H9 (cell line): ENCODE data around the gene FETUB. TPM values are rescaled to one million over a fixed set of nuclear protein-coding genes. Genes with fewer than 3 reads are reported as not detected.

Experiments
- DNase-seq: peaks from one replicate; pipeline ENCODE4 v3.0.0-alpha.2; 2017
- H2AFZ ChIP-seq: one replicate; pipeline ENCODE4 v1.6.1; 2013; ENCODE audit warnings: mild to moderate bottlenecking, low read length, control low read depth, moderate library complexity
- H2AK5ac ChIP-seq: 2 replicates; pipeline ENCODE4 v1.6.1; 2013; ENCODE audit warnings: low read length, control low read depth, mixed read lengths; ENCODE audit not compliant: insufficient read length
- H2BK120ac ChIP-seq: one replicate; pipeline ENCODE4 v1.6.1; 2013; ENCODE audit warnings: low read depth, mild to moderate bottlenecking, low read length, control low read depth, inconsistent platforms; ENCODE audit not compliant: poor library complexity, severe bottlenecking
- H2BK12ac ChIP-seq: 2 replicates; pipeline ENCODE4 v1.6.1; 2013; ENCODE audit warnings: low read length, control low read depth, mixed read lengths, low read depth; ENCODE audit not compliant: insufficient read length
- H2BK15ac ChIP-seq: 2 replicates; pipeline ENCODE4 v1.6.1; 2013; ENCODE audit warnings: low read depth, low read length, control low read depth
- H2BK20ac ChIP-seq: one replicate; pipeline ENCODE4 v1.6.1; 2013; ENCODE audit warnings: low read depth, mild to moderate bottlenecking, low read length, control low read depth, inconsistent platforms; ENCODE audit not compliant: poor library complexity, severe bottlenecking
- H2BK5ac ChIP-seq: 2 replicates; pipeline ENCODE4 v1.6.1; 2013; ENCODE audit warnings: low read length, control low read depth, mixed read lengths; ENCODE audit not compliant: insufficient read length
- H3K14ac ChIP-seq: 2 replicates; pipeline ENCODE4 v1.6.1; 2013; ENCODE audit warnings: low read length, control low read depth; ENCODE audit not compliant: insufficient read depth
- H3K18ac ChIP-seq: 2 replicates; pipeline ENCODE4 v1.6.1; 2013; ENCODE audit warnings: low read depth, mild to moderate bottlenecking, mixed read lengths, low read length, control low read depth; ENCODE audit not compliant: insufficient read length
- H3K23ac ChIP-seq: 2 replicates; pipeline ENCODE4 v1.6.1; 2013; ENCODE audit warnings: low read length, control low read depth, mixed read lengths, low read depth; ENCODE audit not compliant: insufficient read length
- H3K23me2 ChIP-seq: 2 replicates; pipeline ENCODE4 v1.6.1; 2013; ENCODE audit warnings: low read depth, mild to moderate bottlenecking, mixed read lengths, low read length, control low read depth; ENCODE audit not compliant: insufficient read length, poor library complexity, severe bottlenecking
- H3K27ac ChIP-seq: 2 replicates; pipeline ENCODE4 v1.5.1; 2013; ENCODE audit warnings: low read length, control low read depth, mixed read lengths, low read depth; ENCODE audit not compliant: insufficient read length
- H3K27me3 ChIP-seq: 2 replicates; pipeline ENCODE4 v1.6.1; 2013; ENCODE audit warnings: low read length, control low read depth, inconsistent platforms; ENCODE audit not compliant: insufficient read depth
- H3K4ac ChIP-seq: 2 replicates; pipeline ENCODE4 v1.6.1; 2013; ENCODE audit warnings: low read depth, mild to moderate bottlenecking, control low read depth, inconsistent platforms, low read length, moderate library complexity
- H3K4me1 ChIP-seq: 2 replicates; pipeline ENCODE4 v1.6.1; 2013; ENCODE audit warnings: low read length, control low read depth, inconsistent platforms; ENCODE audit not compliant: insufficient read depth
- H3K4me2 ChIP-seq: 2 replicates; pipeline ENCODE4 v1.6.1; 2013; ENCODE audit warnings: low read length, control low read depth, mixed read lengths; ENCODE audit not compliant: insufficient read length, insufficient read depth
- H3K56ac ChIP-seq: 2 replicates; pipeline ENCODE4 v1.6.1; 2013; ENCODE audit warnings: low read depth, mild to moderate bottlenecking, mixed read lengths, low read length, control low read depth; ENCODE audit not compliant: insufficient read length
- H3K79me1 ChIP-seq: 2 replicates; pipeline ENCODE4 v1.6.1; 2013; ENCODE audit warnings: low read depth, mild to moderate bottlenecking, moderate library complexity, low read length, control low read depth, inconsistent platforms; ENCODE audit not compliant: insufficient read depth, poor library complexity, severe bottlenecking
- H3K79me2 ChIP-seq: 2 replicates; pipeline ENCODE4 v1.6.1; 2013; ENCODE audit warnings: low read length, control low read depth, inconsistent platforms; ENCODE audit not compliant: insufficient read depth
- H3K9ac ChIP-seq: 2 replicates; pipeline ENCODE4 v1.6.1; 2013; ENCODE audit warnings: low read length, control low read depth, mixed read lengths; ENCODE audit not compliant: insufficient read length; ENCODE audit errors: extremely low read depth
- H3K9me3 ChIP-seq: one replicate; pipeline ENCODE4 v1.6.1; 2013; ENCODE audit warnings: low read depth, low read length, inconsistent platforms; ENCODE audit not compliant: control insufficient read depth
- H3T11ph ChIP-seq: one replicate; pipeline ENCODE4 v1.6.1; 2013; ENCODE audit warnings: mild to moderate bottlenecking, low read length, control low read depth, inconsistent platforms
- H4K20me1 ChIP-seq: one replicate; pipeline ENCODE4 v1.6.1; 2013; ENCODE audit not compliant: control insufficient read depth, insufficient read length, insufficient read depth
- H4K5ac ChIP-seq: 2 replicates; pipeline ENCODE4 v1.6.1; 2013; ENCODE audit warnings: low read depth, mild to moderate bottlenecking, mixed read lengths, low read length, control low read depth; ENCODE audit not compliant: insufficient read length
- H4K8ac ChIP-seq: replicated peaks from 2 replicates; pipeline ENCODE4 v1.6.1; 2013; ENCODE audit warnings: low read length, control low read depth, mixed read lengths, low read depth; ENCODE audit not compliant: insufficient read length
- H4K91ac ChIP-seq: 2 replicates; pipeline ENCODE4 v1.6.1; 2013; ENCODE audit warnings: low read depth, mild to moderate bottlenecking, moderate library complexity, mixed read lengths, low read length, control low read depth; ENCODE audit not compliant: insufficient read length
- H3K27ac Mint-ChIP-seq, 3 experiments: 2 replicates in 2 of 3; 3 replicates in 1 of 3; pipeline ENCODE4 v1.8.0; 2020 to 2021; ENCODE audit warnings: mixed read lengths in 3 of 3, mild to moderate bottlenecking in 1 of 3, moderate library complexity in 1 of 3
- H3K27me3 Mint-ChIP-seq: 2 replicates; pipeline ENCODE4 v1.8.0; 2021; ENCODE audit warnings: low read depth, mild to moderate bottlenecking, moderate library complexity, mixed read lengths
- H3K36me3 Mint-ChIP-seq, 3 experiments: 2 replicates in 2 of 3; 3 replicates in 1 of 3; pipeline ENCODE4 v1.8.0; 2020 to 2021; ENCODE audit warnings: low read depth in 3 of 3, mixed read lengths in 3 of 3; ENCODE audit not compliant: insufficient read depth in 1 of 3
- H3K4me1 Mint-ChIP-seq, 2 experiments: 2 replicates each; pipeline ENCODE4 v1.8.0; 2020; ENCODE audit warnings: mixed read lengths in 2 of 2
- H3K4me3 Mint-ChIP-seq, 2 experiments: 2 replicates in 1 of 2; 3 replicates in 1 of 2; pipeline ENCODE4 v1.8.0; 2020 to 2021; ENCODE audit warnings: mild to moderate bottlenecking in 2 of 2, mixed read lengths in 2 of 2, moderate library complexity in 1 of 2
- H3K9me3 Mint-ChIP-seq, 2 experiments: 2 replicates in 1 of 2; 3 replicates in 1 of 2; pipeline ENCODE4 v1.8.0; 2020; ENCODE audit warnings: mild to moderate bottlenecking in 2 of 2, mixed read lengths in 2 of 2, moderate library complexity in 1 of 2
- WGBS: extraction: QIAGEN DNeasy Blood & Tissue Kit; methylation state at CpG from one replicate; pipeline ENCODE4 v1.1.7; 2013; ENCODE audit warnings: missing lambda C conversion rate, low lambda C conversion rate, mixed read lengths; ENCODE audit not compliant: insufficient read length; ENCODE audit errors: extremely low coverage; 5-methylcytosine and 5-hydroxymethylcytosine counted together
- total RNA-seq: library from RNA; stranded (reverse); gene quantifications from 2 replicates; pipeline ENCODE4 v1.2.1, GENCODE V29; 2021
- TF ChIP-seq, protein P1 (sequence below): fragments of 200-600 bp; sonication (generic); conservative IDR thresholded peaks from 3 replicates; pipeline ENCODE4 v1.8.0; 2021; ENCODE audit warnings: antibody characterized with exemption, mild to moderate bottlenecking

The FETUB gene
- total RNA-seq, 1 experiment from 2014 or later: not detected

DNA sequence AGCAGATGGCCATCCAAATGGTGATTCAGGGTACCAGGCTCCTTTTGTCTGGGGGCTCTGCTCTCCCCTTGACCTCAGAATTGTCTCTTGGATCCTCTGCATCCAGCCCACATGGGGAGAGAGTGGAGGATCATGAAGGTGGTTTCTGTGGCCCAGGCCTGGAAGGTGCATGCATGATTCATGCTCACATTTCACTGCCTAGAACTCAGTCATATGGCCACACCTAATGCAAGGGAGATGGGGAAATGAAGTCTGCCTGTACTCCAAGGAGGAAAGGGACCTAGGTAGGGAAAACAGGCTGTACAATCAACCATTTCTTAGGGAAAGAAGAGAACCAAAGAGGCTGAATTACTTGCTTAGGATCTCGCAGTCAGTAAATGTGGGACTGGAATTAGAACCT, 40.7 kb downstream of the FETUB start:
- peaks cover 5 to 12% (median 6%) of the 10 kb centered on the region in 3 experiments for H3K36me3 Mint-ChIP-seq
- Histone ChIP-seq H3K14ac (no peak overlapping the region), H3K9ac (no peak overlapping the region), H3K23me2 (no peaks in the 10 kb centered on the region), H3K23ac (no peak overlapping the region), H3K27me3 (no peaks in the 10 kb centered on the region), H3K4ac (no peak overlapping the region), H2BK20ac (no peak overlapping the region), H2BK120ac (no peak overlapping the region), H4K91ac (no peak overlapping the region), H2AK5ac (no peak overlapping the region), H3K4me2 (no peak overlapping the region), H4K8ac (no peak overlapping the region), H2BK15ac (no peak overlapping the region), H3K56ac (no peak overlapping the region), H3K18ac (no peak overlapping the region), H2BK12ac (no peak overlapping the region), H3T11ph (no peak overlapping the region), H4K20me1 (no peaks in the 10 kb centered on the region), H3K79me1 (no peaks in the 10 kb centered on the region), H4K5ac (no peak overlapping the region), H3K4me1 (no peaks in the 10 kb centered on the region), H2AFZ (no peak overlapping the region), H3K27ac (no peak overlapping the region), H3K79me2 (no peaks in the 10 kb centered on the region), H2BK5ac (no peak overlapping the region), H3K9me3 (no peaks in the 10 kb centered on the region)
- TF ChIP-seq, protein P1, sequence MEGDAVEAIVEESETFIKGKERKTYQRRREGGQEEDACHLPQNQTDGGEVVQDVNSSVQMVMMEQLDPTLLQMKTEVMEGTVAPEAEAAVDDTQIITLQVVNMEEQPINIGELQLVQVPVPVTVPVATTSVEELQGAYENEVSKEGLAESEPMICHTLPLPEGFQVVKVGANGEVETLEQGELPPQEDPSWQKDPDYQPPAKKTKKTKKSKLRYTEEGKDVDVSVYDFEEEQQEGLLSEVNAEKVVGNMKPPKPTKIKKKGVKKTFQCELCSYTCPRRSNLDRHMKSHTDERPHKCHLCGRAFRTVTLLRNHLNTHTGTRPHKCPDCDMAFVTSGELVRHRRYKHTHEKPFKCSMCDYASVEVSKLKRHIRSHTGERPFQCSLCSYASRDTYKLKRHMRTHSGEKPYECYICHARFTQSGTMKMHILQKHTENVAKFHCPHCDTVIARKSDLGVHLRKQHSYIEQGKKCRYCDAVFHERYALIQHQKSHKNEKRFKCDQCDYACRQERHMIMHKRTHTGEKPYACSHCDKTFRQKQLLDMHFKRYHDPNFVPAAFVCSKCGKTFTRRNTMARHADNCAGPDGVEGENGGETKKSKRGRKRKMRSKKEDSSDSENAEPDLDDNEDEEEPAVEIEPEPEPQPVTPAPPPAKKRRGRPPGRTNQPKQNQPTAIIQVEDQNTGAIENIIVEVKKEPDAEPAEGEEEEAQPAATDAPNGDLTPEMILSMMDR: no peak
- peaks cover 0 to 9% of the 10 kb centered on the region in 2 experiments; a peak in 2 of 4 replicates for H3K4me1 Mint-ChIP-seq
- WGBS: no CpG with 5 or more reads among the region's 1 CpG
- no peak for DNase-seq
- H3K9me3 Mint-ChIP-seq: peaks cover 10 to 13% of the 10 kb centered on the region in 2 experiments
- H3K27ac Mint-ChIP-seq: no peak overlapping the region
- peaks cover 3% of the 10 kb centered on the region for H3K27me3 Mint-ChIP-seq
- no peak overlapping the region for H3K4me3 Mint-ChIP-seq
